HS-27A (cell line): ENCODE measurements around the gene CALHM1.
"Not testable (repeated sequence)": the region's sequence is repeated elsewhere in the genome, so short reads cannot be mapped to it uniquely, and the experiment has no call there.

Experiments
- DNase-seq: peaks from one replicate; pipeline ENCODE4 v3.0.0-alpha.2; 2012; ENCODE audit warnings: low read depth, missing footprints

The CALHM1 gene, protein sequence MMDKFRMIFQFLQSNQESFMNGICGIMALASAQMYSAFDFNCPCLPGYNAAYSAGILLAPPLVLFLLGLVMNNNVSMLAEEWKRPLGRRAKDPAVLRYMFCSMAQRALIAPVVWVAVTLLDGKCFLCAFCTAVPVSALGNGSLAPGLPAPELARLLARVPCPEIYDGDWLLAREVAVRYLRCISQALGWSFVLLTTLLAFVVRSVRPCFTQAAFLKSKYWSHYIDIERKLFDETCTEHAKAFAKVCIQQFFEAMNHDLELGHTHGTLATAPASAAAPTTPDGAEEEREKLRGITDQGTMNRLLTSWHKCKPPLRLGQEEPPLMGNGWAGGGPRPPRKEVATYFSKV

DNA sequence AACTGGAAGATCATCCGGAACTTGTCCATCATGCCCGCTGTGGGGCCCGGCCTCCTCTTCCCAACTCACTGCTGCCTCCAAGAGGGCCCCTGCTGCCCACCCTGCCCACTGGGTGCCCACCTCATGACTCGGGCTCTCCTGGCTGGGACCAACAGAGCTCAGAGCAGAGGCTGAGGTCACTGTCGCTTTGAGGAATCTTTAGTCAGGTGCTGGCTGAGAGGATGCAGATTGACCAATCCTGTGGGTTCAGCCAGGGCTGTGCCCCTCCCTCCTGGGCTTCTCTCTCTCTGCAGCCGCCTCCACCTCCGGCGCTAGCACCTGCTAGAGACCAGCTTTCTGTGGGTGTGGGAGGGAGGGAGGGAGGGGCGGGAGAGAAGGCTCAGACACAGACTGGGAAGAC is at the start of gene CALHM1:
TSS of gene CALHM1 (minus strand) at position 181 of the 400 bp plus-strand sequence. CDS start at position 32, 149 bp downstream.
- no peak for DNase-seq

DNA sequence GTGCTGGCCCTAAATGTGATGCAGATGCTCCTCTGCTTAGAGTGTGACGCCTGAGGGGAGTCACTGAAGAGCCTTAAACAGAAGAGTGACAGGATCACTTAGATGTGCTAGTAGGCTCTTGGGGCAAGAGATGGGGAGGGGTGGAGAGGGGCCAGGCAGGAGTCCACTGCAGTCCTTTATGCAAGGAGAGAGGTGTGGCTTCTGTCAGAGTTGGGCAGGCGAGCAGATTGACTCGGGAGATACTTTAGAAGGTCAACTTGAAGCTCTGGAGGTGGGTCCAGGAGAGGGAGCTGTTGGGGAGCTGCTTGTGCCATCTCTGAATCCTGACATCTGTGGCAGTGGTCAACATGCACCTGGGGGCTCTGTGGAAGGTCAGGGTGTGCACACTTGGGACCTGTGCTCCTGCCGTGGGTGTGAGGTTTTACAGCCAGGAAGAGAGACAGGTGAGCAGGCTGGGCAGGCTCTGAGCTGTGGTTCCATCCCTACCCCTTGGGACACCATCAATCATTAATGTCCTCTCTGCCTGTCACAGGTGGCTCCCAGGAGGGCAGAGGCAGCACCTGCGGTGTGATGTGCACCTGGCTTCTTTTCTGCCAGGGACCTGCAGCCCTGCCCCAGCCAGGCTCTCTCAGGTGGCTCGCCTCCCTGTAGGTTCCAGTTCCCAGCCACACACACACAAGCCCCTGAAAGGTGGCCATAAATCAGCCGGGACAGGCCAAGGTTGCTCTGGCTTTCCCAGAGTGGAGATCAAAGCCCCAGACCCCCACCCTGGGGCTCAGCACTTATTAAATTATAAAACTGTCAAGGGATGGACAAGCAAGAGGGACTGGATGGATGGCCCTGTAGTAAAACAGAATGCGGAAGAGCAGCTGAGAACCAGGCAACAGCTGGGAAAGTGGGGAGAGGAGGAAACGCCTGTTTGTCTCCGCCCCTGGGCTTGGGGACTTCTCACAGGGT is 48.8 kb upstream of the CALHM1 start:
- no peak for DNase-seq

DNA sequence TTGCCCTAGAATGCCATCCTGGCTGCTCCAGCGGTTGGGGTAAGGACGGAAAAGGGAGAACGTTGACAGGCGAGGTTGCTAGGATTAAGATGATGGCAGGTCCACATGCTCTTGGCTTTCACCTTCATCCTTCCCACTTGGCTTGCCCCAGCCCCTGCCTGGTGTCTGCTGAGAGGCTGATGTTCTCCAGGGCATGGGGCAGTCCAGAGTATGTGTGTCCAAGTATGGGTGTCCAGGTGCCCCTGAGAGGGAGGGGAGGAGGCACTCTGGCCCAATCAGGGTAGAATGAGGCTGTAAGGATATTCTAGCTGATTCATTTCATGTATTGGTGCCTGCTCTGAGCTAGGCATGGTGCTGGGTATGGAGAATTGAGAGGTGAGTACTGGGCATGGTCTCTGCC is 47.4 kb upstream of the CALHM1 start:
- DNase-seq: no peak

DNA sequence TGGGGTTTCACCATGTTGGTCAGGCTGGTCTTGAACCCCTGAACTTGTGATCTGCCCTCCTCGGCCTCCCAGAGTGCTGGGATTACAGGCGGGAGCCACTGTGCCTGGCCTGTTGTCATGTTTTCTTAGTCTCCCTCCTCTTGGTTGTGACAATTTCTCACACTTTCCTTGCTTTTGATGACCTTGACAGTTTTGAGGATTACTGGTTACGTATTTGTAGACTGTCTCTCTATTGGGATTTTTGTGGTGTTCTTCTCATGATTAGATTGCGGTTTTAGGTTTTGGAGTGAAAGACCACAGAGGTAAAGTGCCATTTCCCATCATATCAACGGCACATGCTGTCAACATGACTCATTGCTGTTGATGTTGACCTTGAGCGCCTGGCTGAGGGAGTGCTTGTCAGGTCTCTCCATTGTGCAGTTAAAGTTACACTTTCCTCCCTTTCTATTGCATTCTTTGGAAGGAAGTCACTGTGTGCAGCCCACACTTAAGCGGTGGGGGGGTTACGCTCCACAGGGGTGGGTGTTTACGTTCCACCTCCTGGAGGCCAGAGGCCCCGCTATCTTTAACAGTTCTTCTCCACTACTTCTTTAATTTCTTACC is 45.6 kb upstream of the CALHM1 start:
- peak; percentile 73 for DNase-seq

DNA sequence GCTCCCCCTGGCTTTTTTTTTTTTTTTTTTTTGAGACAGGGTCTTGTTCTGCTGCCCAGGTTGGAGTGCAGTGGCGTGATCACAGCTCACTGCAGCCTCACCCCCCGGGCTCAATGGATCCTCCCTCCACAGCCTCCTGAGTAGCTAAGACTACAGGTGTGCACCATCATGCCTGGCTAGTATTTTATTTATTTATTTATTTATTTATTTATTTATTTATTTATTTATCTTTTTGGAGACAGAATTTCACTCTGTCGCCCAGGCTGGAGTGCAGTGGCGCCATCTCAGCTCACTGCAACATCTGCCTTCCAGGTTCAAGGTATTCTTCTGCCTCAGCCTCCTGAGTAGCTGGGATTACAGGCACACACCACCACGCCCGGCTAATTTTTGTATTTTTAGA is 45.1 kb upstream of the CALHM1 start:
- DNase-seq: not testable (repeated sequence)

DNA sequence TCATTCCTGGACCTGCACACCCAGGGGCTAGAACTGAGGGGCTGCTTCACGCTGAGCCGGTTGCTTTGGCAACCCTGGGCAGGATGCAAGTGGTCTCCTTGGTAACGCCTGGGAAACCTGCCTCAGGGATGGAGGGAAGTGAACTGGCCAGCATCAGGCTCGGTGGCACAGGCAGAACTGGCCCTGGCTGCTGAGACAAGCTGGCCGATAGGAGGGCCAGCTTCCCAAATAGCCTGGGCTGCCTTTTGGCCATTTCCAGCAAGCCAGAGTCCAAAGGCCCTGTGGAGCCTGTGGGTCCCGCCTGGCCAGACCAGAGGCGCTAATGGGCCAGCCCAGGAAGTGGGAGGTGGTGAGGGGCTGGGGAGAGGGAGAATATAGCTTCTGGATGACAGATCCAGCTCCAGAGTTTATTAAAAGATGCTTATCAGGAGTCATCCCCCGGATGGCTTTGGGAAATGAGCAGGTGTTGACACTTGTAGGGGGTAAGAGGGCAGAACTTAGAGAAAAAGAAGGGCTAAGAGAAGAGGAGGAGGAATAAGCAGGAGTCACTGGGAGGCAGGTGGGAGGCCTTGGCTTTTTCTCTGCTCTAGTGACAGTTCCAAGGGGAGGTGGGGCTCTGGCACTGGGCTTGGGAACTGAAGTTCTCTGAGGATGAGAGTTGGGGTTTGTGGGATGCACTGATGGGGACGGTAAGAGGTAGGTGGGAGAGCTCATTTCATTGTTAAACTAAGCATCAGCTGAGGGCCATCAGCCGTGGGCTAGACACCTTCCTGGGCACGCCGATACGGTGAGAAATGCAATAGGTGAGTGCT is 44.4 kb upstream of the CALHM1 start:
- no peak for DNase-seq

DNA sequence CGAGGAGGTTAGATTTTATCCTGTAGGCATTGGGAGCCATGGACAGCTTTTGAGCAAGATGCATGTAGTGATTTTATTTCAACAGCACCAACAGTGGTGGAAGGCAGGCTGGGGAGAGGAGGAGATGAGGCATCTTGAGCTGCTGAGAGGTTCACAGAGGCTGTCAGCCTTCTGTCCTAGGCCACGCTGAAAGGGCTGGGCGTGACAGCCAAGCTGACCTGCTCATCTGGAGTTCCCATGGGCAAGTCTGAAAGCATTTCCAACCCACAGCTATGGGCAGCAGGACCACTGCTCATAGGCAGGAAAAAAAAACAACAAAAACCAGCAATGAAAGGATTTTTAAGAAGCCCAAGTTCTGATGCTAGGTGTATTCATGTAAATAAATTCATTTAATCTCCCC is 42.5 kb upstream of the CALHM1 start:
- DNase-seq: no peak

DNA sequence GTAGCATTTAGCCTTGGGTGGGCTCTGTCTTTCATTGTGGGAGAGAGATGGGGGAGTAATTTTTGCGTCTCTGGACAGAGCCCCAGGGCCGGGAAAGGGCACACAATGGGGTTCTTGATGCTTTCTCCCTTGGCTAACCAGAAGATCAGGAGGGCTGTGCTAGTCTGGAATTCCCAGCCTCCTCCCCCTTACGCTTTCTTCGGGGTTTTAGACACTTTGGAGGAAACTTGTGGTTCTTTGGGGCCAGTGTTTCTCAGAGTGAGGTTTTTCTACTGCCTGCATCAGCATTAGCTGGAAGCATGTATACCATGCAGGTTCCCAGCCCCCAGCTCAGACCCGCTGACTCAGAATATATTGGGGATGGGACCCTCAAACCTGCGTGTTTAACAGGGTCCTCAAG is 41.8 kb upstream of the CALHM1 start:
- DNase-seq: no peak

DNA sequence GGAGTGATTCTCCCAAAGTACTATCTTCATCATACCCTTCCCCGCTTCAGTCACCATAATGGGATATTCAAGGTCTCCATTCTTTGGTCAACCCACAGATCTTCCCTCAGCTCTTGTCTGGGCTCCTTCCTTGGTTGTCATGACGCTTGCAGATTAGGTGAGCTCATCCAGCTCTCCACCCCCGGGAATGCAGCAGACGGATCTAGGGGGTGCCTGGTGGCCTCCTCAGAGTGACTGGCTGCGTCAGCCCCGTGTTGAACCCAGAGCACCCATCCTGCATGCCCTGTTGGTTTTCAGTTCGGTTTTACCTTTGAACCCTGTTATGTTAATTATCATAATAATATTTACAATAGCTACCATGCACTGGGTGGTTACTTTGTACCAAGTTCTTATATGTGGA is 41.2 kb upstream of the CALHM1 start:
- no peak for DNase-seq

DNA sequence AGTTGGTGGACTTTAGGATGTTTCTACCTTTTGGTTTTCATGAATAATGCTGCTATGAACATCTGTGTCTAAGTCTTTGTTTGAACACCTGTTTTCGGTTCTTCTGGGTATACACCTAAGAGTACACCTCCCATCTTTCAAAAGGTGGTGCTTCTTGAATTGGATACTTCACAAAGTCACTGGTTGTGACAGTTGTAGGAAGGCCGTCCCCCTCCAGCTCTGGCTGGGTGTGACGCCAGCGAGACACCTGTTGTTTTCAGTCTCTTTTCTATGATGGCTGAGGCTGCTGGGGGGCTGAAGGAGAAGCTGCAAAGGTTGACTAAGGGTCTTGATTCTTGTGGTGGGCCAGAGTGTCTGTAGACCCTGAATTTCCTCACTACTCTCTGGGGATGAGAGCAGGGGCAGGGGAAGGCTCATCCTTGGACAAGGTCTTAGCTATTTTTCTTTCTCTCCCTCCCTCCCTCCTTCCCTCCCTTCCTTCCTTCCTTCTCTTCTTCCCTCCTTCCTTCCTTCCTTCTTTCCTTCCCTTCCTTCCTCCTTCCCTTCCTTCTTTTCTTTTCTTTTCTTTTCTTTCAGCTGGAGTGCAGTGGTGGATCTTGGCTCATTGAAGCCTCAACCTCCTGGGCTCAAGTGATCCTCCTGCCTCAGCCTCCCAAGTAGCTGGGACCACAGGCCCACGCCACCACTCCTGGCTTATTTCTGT is 40.4 kb upstream of the CALHM1 start:
- no peak for DNase-seq

DNA sequence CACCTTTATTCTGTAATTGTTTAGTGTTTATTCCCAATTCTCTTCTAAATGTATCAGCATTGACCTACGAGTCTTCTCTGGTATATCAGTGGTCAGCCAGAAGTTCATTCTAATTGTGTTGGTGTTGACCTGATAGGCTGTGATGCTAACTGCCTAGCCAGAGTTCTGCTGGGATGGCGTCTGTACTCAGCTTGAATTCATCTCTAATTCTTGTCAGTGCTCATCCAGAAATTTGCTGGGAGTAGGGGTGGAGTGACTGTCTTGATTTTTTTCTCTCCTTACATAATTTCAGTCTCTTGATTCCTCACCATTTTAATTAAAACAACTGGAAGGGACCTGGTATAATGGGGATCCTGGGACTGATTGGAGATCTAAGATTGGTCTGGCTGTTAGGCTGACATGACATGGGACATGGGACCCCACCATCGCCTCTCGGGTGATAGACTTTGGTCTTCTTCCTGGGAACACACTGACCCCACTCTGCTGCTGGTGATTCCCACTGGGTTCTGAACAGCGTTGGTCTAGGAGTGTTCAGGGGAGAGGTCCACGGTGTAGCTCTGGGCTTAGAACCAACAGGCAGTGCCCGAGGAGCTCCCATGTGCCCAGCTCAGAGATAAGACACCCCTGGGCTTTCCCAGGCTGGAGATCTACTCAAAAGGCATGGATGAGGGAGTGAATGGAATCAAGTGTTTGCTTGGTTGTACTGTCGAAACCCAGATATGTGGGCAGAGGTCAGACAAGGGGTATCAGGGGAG is 38.6 kb upstream of the CALHM1 start:
- no peak for DNase-seq

DNA sequence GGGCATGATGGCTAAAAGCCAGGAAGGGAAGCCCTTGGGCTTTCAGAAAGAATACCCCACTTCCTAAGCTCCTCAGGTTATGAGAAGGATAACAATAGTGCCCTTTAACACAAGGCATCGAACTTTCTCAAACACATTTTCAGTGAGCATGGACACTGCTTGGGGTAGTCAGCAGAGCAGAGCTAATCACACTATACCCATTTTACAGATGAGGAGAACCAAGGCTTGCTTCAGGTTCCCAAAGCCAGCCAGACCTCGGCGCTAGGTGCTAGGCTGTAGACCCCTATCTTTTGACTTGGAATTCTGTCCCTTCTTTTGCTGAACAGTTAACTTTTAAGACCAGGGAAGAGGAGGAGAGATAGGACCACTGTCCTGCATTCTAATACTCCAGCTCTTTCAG is 36.6 kb upstream of the CALHM1 start:
- DNase-seq: no peak

DNA sequence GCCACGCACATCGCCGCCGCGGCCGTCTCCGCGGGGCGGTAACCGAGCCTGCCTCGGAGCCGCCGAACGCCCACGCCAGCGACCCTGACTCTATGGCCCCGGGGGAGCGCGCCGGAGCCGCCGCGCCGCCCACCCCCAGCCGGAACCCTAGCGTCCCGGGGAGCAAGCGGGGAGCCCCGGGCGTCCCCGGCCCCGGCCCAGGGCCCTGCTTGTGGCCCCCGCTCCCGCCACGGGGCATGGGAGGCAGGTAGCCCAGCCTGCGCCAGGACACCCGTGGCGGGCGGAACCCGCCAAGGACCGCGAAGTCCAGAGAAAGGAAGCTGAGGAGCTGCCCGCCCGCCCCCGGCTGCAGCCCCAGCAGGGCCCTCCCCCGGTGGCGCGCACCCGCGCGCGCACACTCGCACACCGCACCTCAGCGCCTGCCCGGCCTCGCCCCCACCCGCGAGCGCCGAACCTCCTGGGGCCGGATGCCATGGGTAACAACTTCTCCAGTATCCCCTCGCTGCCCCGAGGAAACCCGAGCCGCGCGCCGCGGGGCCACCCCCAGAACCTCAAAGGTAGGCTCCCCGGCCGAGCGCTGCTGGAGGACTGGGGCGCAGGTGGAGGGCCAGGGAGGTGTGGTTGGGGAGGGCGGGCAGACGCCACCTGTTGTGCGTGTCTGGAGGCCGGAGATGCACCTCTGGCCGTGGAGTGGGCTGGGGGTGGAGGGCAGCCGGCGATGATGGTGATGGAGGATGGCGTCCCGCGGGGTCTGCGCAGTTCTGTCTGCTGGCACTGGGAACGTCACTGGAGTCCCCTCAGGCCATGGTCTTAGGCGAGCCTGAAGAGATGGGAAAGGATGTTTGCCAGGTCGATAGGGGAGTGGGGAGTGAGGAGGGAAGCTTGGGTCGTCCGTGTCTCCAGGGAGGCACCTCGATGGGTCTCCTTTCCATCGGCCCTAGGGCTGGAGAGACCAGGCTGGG is 35.5 kb upstream of the CALHM1 start:
- DNase-seq: no peak

DNA sequence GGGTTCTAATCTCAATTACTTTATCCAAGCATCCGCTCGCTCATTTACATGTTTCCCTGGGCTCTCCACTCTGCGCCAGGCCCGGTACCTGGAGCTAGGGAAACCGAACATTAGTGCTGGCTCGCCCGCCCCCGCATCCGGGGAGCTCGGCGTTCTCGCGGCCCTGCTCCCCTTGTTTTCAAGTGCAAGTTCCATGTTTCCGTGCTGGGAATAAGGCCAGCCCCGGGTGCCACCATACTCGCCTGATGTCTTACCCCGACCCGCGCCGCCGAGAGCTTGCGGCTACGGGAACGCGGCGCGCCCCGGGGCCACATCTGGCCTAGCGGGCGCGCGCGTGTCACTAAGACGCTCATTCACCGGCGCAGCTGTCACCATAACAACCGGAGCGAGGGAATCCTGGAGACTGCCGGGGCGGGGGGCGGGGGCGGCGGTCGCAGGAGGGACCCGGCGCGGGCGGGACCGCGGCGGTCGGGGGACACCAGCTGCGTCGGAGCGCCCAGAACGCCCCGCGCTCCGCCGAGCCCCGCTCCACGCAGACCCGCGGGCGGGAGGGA is 34.7 kb upstream of the CALHM1 start, which contains the start of gene NEURL1:
TSS of gene NEURL1 (plus strand) at position 344 of the 554 bp plus-strand sequence. CDS start 683 bp downstream, outside the sequence.
- no peak for DNase-seq

DNA sequence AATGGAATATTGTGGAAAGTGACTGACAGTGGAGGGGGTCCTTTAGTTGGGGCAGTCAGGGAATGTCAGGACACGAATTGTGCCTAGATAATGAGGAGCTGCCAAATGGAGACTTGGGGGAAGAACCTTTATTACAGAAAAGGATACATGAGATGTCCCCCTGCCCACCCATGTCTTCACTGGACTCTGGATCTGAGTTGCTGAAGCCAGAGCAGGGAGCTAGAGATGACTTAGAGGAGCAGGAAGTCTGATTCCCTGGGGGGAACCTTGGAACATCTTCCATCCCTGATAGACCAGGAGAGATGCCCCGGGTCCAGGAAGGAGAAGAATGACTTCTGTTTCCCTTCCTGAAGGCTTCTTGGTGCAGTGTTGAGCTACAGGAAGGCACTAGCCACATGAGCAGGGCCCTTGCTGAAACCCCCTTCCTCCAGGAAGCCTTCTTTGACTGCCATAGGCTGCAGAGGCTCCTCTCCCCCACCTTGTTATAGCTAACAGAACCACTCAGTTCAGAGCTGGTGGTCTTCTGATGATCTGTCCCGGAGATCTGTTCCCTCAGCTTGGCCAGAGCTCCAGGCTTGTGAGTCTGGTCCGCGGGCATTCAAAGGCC is 34.1 kb upstream of the CALHM1 start:
- no peak for DNase-seq

DNA sequence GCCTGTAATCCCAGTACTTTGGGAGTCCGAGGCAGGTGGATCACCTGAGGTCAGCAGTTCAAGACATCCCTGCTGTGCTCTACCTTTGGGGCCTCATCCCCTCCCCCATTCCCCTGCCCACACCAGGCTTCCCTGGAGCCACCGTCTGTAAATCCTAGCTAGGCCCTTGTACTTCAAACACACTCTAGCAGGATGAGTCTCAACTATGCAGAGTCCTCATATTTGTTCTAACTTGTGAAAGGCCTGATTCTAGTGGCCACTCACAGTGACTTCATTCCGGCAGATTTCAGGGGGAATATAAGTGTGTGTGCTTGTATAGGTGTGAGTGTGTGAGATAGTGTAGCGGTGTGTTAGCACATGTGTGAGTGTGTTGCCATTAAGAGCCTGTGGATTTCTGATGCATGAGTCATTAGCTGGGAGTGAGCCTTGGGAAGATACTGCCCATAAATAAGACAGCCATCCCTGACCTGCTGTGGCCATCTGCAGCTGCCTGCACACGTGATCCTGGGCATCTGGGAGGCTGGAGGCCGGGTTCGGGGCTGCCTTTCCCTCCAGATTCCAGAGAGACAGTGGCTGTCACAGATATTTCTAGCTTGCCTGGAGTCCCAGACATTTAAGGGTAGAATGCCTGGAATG is 33.1 kb upstream of the CALHM1 start:
- DNase-seq: peak; percentile 66

DNA sequence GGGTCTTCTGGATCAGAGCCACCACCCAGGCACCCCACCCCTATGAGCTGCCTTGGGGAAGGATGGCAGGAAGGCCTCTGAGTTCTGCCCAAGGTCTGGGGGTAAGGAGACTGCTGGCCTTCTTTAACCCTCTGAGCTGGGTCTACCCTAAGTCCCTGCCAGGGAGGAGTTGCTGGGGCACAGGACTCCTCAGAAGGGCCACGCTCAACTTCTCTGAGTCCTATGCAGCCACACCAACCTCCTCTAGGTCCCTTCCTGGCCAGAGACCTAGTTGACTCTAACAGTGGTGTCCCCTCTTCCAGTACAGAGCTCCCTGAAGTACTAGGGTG is 32.2 kb upstream of the CALHM1 start:
- no peak for DNase-seq

DNA sequence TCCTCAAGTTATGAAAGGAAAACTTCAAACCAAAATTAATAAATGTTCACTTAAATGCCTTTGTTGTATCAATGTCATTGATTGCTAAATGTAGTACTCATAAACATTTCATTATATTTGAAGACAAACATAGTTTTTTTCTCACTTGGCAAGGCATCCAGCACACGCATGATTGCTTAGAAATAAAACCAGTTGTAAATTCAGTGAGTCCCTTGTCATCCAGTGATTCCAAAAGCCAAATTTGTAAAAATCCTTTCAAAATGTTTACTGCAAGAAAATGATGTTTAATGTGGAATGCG is 28.7 kb upstream of the CALHM1 start:
- no peak for DNase-seq
